Ramos (cell line): ENCODE data around the gene ATXN1.
"Not testable (repeated sequence)": the region's sequence is repeated elsewhere in the genome, so short reads cannot be mapped to it uniquely, and the experiment has no call there.

Experiments used
- in situ Hi-C: fragments of 300-500 bp; cut with MboI; formaldehyde crosslinking; loops from one replicate; pipeline ENCODE4 v1.14.3; 2022; ENCODE audit warnings: low sequenced_read_pairs; ENCODE audit not compliant: unreplicated experiment

Gene ATXN1

GRCh38 chr6:16260602-16261001 lies 500.7 kb downstream of the ATXN1 start:
- in situ Hi-C loops: not testable (repeated sequence)

- in situ Hi-C loops: not testable (repeated sequence)
These were observed 501.7 kb downstream of the ATXN1 start for GRCh38 chr6:16259604-16260003.

GRCh38 chr6:16258709-16259075 lies 502.6 kb downstream of the ATXN1 start:
- in situ Hi-C loops: no loop called here

- in situ Hi-C loops: no loop called here
These were observed 503.1 kb downstream of the ATXN1 start for GRCh38 chr6:16257999-16258708.

- in situ Hi-C loops: no loop called here
These were observed 504.5 kb downstream of the ATXN1 start for GRCh38 chr6:16256781-16257180.

GRCh38 chr6:16254535-16254934 lies 506.7 kb downstream of the ATXN1 start:
- in situ Hi-C loops: no loop called here

- in situ Hi-C loops: no loop called here
These were observed 507.7 kb downstream of the ATXN1 start for GRCh38 chr6:16253399-16254144.

- in situ Hi-C loops: no loop called here
These were observed 508.5 kb downstream of the ATXN1 start for GRCh38 chr6:16252686-16253299.

- in situ Hi-C loops: no loop called here
These were observed 509.6 kb downstream of the ATXN1 start for GRCh38 chr6:16251706-16252105.

GRCh38 chr6:16249971-16250370 lies 511.3 kb downstream of the ATXN1 start:
- in situ Hi-C loops: no loop called here
